ENCODE data around the gene RAD51.
A peak's percentile ranks its signal among the peaks of the same experiment; 100 is the strongest.

The RAD51 gene

GRCh38 chr15:40688932-40689799 lies 5.8 kb upstream of the RAD51 start:
- DNase-seq (ENCODE audit: low read depth, low spot score), result no peak
- Histone ChIP-seq H3K27ac (ENCODE audit: low read length) (no peak overlapping the region), H3K9me3 (ENCODE audit: control insufficient read depth, insufficient read depth, low read length) (no peaks in the 10 kb centered on the region), H3K27me3 (ENCODE audit: control insufficient read depth, insufficient read depth, low read length) (no peaks in the 10 kb centered on the region), H3K36me3 (ENCODE audit: control insufficient read depth, insufficient read depth, low read length) (no peaks in the 10 kb centered on the region), H3K4me3 (ENCODE audit: low read length) (no peak overlapping the region), H3K4me1 (ENCODE audit: control insufficient read depth, insufficient read depth, low read length) (no peaks in the 10 kb centered on the region)
- no CpG with 5 or more reads among the region's 9 CpGs for WGBS (ENCODE audit: insufficient coverage, insufficient read length)

GRCh38 chr15:40691737-40692136 lies 3.2 kb upstream of the RAD51 start:
- DNase-seq (ENCODE audit: low read depth, low spot score), result no peak
- Histone ChIP-seq H3K27me3 (ENCODE audit: control insufficient read depth, insufficient read depth, low read length) (no peaks in the 10 kb centered on the region), H3K9me3 (ENCODE audit: control insufficient read depth, insufficient read depth, low read length) (no peaks in the 10 kb centered on the region), H3K4me1 (ENCODE audit: control insufficient read depth, insufficient read depth, low read length) (no peaks in the 10 kb centered on the region), H3K27ac (ENCODE audit: low read length) (no peak overlapping the region), H3K4me3 (ENCODE audit: low read length) (no peak overlapping the region), H3K36me3 (ENCODE audit: control insufficient read depth, insufficient read depth, low read length) (no peaks in the 10 kb centered on the region)
- WGBS (ENCODE audit: insufficient coverage, insufficient read length), result no CpG with 5 or more reads among the region's 4 CpGs

- Histone ChIP-seq H3K27me3 (ENCODE audit: control insufficient read depth, insufficient read depth, low read length) (no peaks in the 10 kb centered on the region), H3K36me3 (ENCODE audit: control insufficient read depth, insufficient read depth, low read length) (no peaks in the 10 kb centered on the region), H3K4me3 (ENCODE audit: low read length) (peak overlapping the region; percentile 79; the same call in 1 of the 2 replicates), H3K9me3 (ENCODE audit: control insufficient read depth, insufficient read depth, low read length) (no peaks in the 10 kb centered on the region), H3K27ac (ENCODE audit: low read length) (no peak overlapping the region), H3K4me1 (ENCODE audit: control insufficient read depth, insufficient read depth, low read length) (no peaks in the 10 kb centered on the region)
- no peak for DNase-seq (ENCODE audit: low read depth, low spot score)
- WGBS (ENCODE audit: insufficient coverage, insufficient read length), result no CpG with 5 or more reads among the region's 31 CpGs
Observed at GRCh38 chr15:40693904-40694687, 878 bp upstream of the RAD51 start.

- WGBS (ENCODE audit: insufficient coverage, insufficient read length), result no CpG with 5 or more reads among the region's 24 CpGs
- no peaks in the 10 kb centered on the region for H3K4me1 ChIP-seq (ENCODE audit: control insufficient read depth, insufficient read depth, low read length)
Observed at GRCh38 chr15:40695469-40695890, 506 bp downstream of the RAD51 start.

DNA sequence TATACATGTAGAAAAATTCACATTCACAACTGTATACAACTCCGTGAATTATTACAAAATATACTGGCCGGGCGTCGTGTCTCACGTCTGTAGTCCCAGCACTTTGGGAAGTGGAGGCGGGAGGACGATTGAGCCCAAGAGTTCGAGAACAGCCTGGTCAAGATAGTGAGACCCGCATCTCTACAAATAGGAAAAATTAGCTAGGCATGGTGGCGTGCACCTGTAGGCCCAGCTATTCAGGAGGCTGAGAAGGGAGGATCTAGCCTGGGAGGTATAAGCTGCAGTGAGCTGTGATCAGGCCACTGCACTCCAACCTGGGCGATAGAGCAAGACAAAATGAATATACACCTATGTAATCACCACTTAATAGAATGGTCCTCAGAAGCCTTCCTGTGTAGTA lies 1.3 kb downstream of the RAD51 start:
- H3K4me3 ChIP-seq (ENCODE audit: low read length), result peak overlapping the region; percentile 79; the same call in 1 of the 2 replicates
- H3K27me3 ChIP-seq (ENCODE audit: control insufficient read depth, insufficient read depth, low read length), result no peaks in the 10 kb centered on the region
- no peaks in the 10 kb centered on the region for H3K9me3 ChIP-seq (ENCODE audit: control insufficient read depth, insufficient read depth, low read length)
- peaks cover 8% of the 10 kb centered on the region; the same call in 1 of the 2 replicates for H3K36me3 ChIP-seq (ENCODE audit: control insufficient read depth, insufficient read depth, low read length)
- no peaks in the 10 kb centered on the region for H3K4me1 ChIP-seq (ENCODE audit: control insufficient read depth, insufficient read depth, low read length)
- WGBS (ENCODE audit: insufficient coverage, insufficient read length), result no CpG with 5 or more reads among the region's 11 CpGs
- H3K27ac ChIP-seq (ENCODE audit: low read length), result no peak overlapping the region
- DNase-seq (ENCODE audit: low read depth, low spot score), result no peak

More at GRCh38 chr15:40695469-40695890, 506 bp downstream of the RAD51 start:
- Histone ChIP-seq H3K36me3 (ENCODE audit: control insufficient read depth, insufficient read depth, low read length) (peaks cover 5% of the 10 kb centered on the region; the same call in 1 of the 2 replicates), H3K27ac (ENCODE audit: low read length) (no peak overlapping the region), H3K4me3 (ENCODE audit: low read length) (peak overlapping the region; percentile 79; the same call in 1 of the 2 replicates), H3K9me3 (ENCODE audit: control insufficient read depth, insufficient read depth, low read length) (no peaks in the 10 kb centered on the region), H3K27me3 (ENCODE audit: control insufficient read depth, insufficient read depth, low read length) (no peaks in the 10 kb centered on the region)
- DNase-seq (ENCODE audit: low read depth, low spot score), result no peak

DNA sequence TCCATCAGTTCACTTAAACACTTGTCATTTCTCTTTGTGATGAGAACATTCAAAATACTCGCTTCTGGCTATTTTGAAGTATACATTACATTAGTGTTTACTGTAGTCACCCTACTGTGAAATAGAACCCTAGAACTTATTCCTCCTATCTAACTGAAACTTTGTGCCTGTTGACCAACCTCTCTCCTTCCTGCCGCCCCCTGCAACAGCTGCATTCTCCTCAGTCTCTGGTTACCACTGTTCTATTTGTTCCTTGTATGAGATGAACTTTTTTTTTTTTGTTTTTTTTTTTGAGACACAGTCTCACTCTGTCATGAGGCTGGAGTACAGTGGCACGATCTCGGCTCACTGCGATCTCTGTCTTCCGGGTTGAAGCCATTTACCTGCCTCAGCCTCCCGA lies 2.9 kb downstream of the RAD51 start:
- no peak for DNase-seq (ENCODE audit: low read depth, low spot score)
- Histone ChIP-seq H3K4me1 (ENCODE audit: control insufficient read depth, insufficient read depth, low read length) (no peaks in the 10 kb centered on the region), H3K36me3 (ENCODE audit: control insufficient read depth, insufficient read depth, low read length) (peaks cover 12% of the 10 kb centered on the region; the same call in 1 of the 2 replicates), H3K4me3 (ENCODE audit: low read length) (no peak overlapping the region), H3K27ac (ENCODE audit: low read length) (no peak overlapping the region), H3K27me3 (ENCODE audit: control insufficient read depth, insufficient read depth, low read length) (no peaks in the 10 kb centered on the region), H3K9me3 (ENCODE audit: control insufficient read depth, insufficient read depth, low read length) (no peaks in the 10 kb centered on the region)
- no CpG with 5 or more reads among the region's 7 CpGs for WGBS (ENCODE audit: insufficient coverage, insufficient read length)

DNA sequence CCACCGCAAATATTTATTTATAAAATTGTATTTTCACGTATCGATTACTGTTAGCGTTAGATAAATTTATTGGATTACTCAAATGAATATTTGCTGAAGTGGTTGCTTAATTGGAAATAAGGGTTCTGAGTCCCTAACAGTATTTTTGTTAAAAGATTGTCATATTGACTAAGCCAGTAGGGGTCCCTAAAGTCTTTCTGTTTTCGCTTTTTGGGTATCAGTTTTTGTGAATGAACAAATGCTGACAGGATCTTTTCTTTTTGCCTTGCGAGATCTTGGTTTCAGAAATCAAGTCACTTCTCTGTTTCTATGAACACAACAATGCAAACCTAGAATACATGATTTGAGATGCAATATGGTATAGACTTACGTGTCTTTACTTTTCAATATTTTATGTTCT lies 7.1 kb downstream of the RAD51 start:
- no peak for DNase-seq (ENCODE audit: low read depth, low spot score)
- H3K36me3 ChIP-seq (ENCODE audit: control insufficient read depth, insufficient read depth, low read length), result peaks cover 15% of the 10 kb centered on the region; the same call in 1 of the 2 replicates
- H3K9me3 ChIP-seq (ENCODE audit: control insufficient read depth, insufficient read depth, low read length), result no peaks in the 10 kb centered on the region
- no peak overlapping the region for H3K4me3 ChIP-seq (ENCODE audit: low read length)
- no peak overlapping the region for H3K27ac ChIP-seq (ENCODE audit: low read length)
- H3K27me3 ChIP-seq (ENCODE audit: control insufficient read depth, insufficient read depth, low read length), result no peaks in the 10 kb centered on the region
- WGBS (ENCODE audit: insufficient coverage, insufficient read length), result 100% methylated on average over 3 of the region's 7 CpGs
- no peaks in the 10 kb centered on the region for H3K4me1 ChIP-seq (ENCODE audit: control insufficient read depth, insufficient read depth, low read length)

GRCh38 chr15:40706121-40706520 lies 11.1 kb downstream of the RAD51 start:
- no peaks in the 10 kb centered on the region for H3K9me3 ChIP-seq (ENCODE audit: control insufficient read depth, insufficient read depth, low read length)
- H3K4me3 ChIP-seq (ENCODE audit: low read length), result no peak overlapping the region
- no peaks in the 10 kb centered on the region for H3K27me3 ChIP-seq (ENCODE audit: control insufficient read depth, insufficient read depth, low read length)
- H3K4me1 ChIP-seq (ENCODE audit: control insufficient read depth, insufficient read depth, low read length), result no peaks in the 10 kb centered on the region
- H3K36me3 ChIP-seq (ENCODE audit: control insufficient read depth, insufficient read depth, low read length), result peaks cover 18% of the 10 kb centered on the region; the same call in 1 of the 2 replicates
- no peak overlapping the region for H3K27ac ChIP-seq (ENCODE audit: low read length)
- WGBS (ENCODE audit: insufficient coverage, insufficient read length), result no CpG with 5 or more reads among the region's 2 CpGs
- DNase-seq (ENCODE audit: low read depth, low spot score), result no peak

DNA sequence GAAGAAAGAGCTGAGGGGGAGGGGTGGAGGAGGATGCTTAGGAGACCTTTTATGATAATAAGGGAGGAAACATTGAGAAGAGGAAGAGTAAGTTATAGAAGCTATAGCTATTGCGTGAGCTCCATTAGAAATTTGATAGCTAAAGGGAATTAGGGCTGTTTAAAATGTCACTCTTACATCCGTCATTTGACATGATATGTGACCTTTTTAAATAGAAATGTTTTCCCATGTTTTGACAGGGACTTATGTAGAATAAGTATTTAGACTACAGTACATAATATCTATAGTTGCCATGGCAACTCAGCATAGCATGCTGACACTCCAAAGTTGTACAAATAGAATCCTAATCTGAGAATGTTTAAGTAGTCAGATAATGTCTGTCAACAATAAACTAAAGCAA lies 19.2 kb downstream of the RAD51 start:
- Histone ChIP-seq H3K9me3 (ENCODE audit: control insufficient read depth, insufficient read depth, low read length) (no peaks in the 10 kb centered on the region), H3K36me3 (ENCODE audit: control insufficient read depth, insufficient read depth, low read length) (peaks cover 11% of the 10 kb centered on the region; the same call in 1 of the 2 replicates), H3K27me3 (ENCODE audit: control insufficient read depth, insufficient read depth, low read length) (no peaks in the 10 kb centered on the region), H3K27ac (ENCODE audit: low read length) (no peak overlapping the region), H3K4me3 (ENCODE audit: low read length) (no peak overlapping the region), H3K4me1 (ENCODE audit: control insufficient read depth, insufficient read depth, low read length) (no peaks in the 10 kb centered on the region)
- no peak for DNase-seq (ENCODE audit: low read depth, low spot score)
- no CpG with 5 or more reads among the region's 2 CpGs for WGBS (ENCODE audit: insufficient coverage, insufficient read length)

GRCh38 chr15:40716165-40716564 lies 21.2 kb downstream of the RAD51 start:
- H3K27ac ChIP-seq (ENCODE audit: low read length), result no peak overlapping the region
- H3K27me3 ChIP-seq (ENCODE audit: control insufficient read depth, insufficient read depth, low read length), result no peaks in the 10 kb centered on the region
- H3K4me3 ChIP-seq (ENCODE audit: low read length), result no peak overlapping the region
- H3K36me3 ChIP-seq (ENCODE audit: control insufficient read depth, insufficient read depth, low read length), result peaks cover 3% of the 10 kb centered on the region; the same call in 1 of the 2 replicates
- H3K9me3 ChIP-seq (ENCODE audit: control insufficient read depth, insufficient read depth, low read length), result no peaks in the 10 kb centered on the region
- WGBS (ENCODE audit: insufficient coverage, insufficient read length), result no CpG with 5 or more reads among the region's 6 CpGs
- no peak for DNase-seq (ENCODE audit: low read depth, low spot score)
- no peaks in the 10 kb centered on the region for H3K4me1 ChIP-seq (ENCODE audit: control insufficient read depth, insufficient read depth, low read length)

All from iPS DF 6.9 (cell line).